Measurements from ENCODE around the gene UNKL.

Gene UNKL

GRCh38 chr16:1374418-1375297 lies 39.8 kb downstream of the UNKL start:
- no peak for DNase-seq

GRCh38 chr16:1372292-1372950 lies 42.1 kb downstream of the UNKL start:
- DNase-seq, result no peak

GRCh38 chr16:1371054-1371978 lies 43.2 kb downstream of the UNKL start:
- no peak for DNase-seq

GRCh38 chr16:1367486-1368174 lies 46.9 kb downstream of the UNKL start:
- no peak for DNase-seq

- no peak for DNase-seq
These were observed 47.7 kb downstream of the UNKL start for GRCh38 chr16:1366712-1367299.

GRCh38 chr16:1366060-1366711 lies 48.3 kb downstream of the UNKL start:
- no peak for DNase-seq

GRCh38 chr16:1364510-1364909 lies 50.0 kb downstream of the UNKL start:
- DNase-seq, result no peak

GRCh38 chr16:1363501-1364041 lies 50.9 kb downstream of the UNKL start:
- DNase-seq, result peak; percentile 75

- DNase-seq, result no peak
These were observed 51.7 kb downstream of the UNKL start for GRCh38 chr16:1362807-1363206.

- no peak for DNase-seq
These were observed 52.7 kb downstream of the UNKL start for GRCh38 chr16:1361685-1362360.

- DNase-seq, result no peak
These were observed 56.5 kb downstream of the UNKL start for GRCh38 chr16:1357906-1358566.

GRCh38 chr16:1356061-1356900 lies 58.2 kb downstream of the UNKL start:
- no peak for DNase-seq

GRCh38 chr16:1355591-1355990 lies 58.9 kb downstream of the UNKL start:
- no peak for DNase-seq

- no peak for DNase-seq
These were observed 59.5 kb downstream of the UNKL start for GRCh38 chr16:1354815-1355540.

- peak; percentile 85 for DNase-seq
These were observed 62.7 kb downstream of the UNKL start, which contains the start of the genes GNPTG and TSR3 for GRCh38 chr16:1351582-1352362. GNPTG (plus strand) TSS chr16:1351931; CDS start chr16:1351966, 35 bp downstream. TSR3 (minus strand) TSS chr16:1351878; CDS start chr16:1351804, 74 bp downstream.

GRCh38 chr16:1351215-1351581 lies 63.3 kb downstream of the UNKL start:
- DNase-seq, result no peak

GRCh38 chr16:1350691-1351090 lies 63.8 kb downstream of the UNKL start:
- DNase-seq, result no peak

Measured in activated naive CD4-positive, alpha-beta T cell treated with Interleukin-2 at 50 U/mL for 16 hours (primary cell).